Upper lobe of left lung (tissue), 6 donors: ENCODE measurements around the gene ZNRF4. TPM values are rescaled to one million over a fixed set of nuclear protein-coding genes. Genes with fewer than 3 reads are reported as not detected.

Experiments
- ATAC-seq, 2 donors: fragments of 200-7000 bp; cut with Tn5 transposase; one replicate each; pipeline ENCODE4 v1.9.1; 2022; ENCODE audit warnings: mild to moderate bottlenecking in 2 of 2, moderate library complexity in 2 of 2; ENCODE audit not compliant: low FRiP score in 2 of 2
- DNase-seq, 2 donors: peaks; one replicate each; pipeline ENCODE4 v3.0.0-alpha.2; 2019 to 2020
- H3K27ac ChIP-seq, 4 donors: fragments of 200-600 bp; sonication (generic); one replicate each; pipeline ENCODE4 v1.5.1; 2016 to 2019
- H3K27me3 ChIP-seq, 4 donors: fragments of 200-600 bp; sonication (generic); one replicate each; pipeline ENCODE4 v1.5.1; 2017 to 2019
- H3K36me3 ChIP-seq, 4 donors: fragments of 200-600 bp; sonication (generic); one replicate each; pipeline ENCODE4 v1.5.1; 2016 to 2019
- H3K4me1 ChIP-seq, 4 donors: fragments of 200-600 bp; sonication (generic); one replicate each; pipeline ENCODE4 v1.5.1; 2018 to 2019
- H3K4me3 ChIP-seq, 4 donors: fragments of 200-600 bp; sonication (generic); one replicate each; pipeline ENCODE4 v1.5.1; 2017 to 2019; ENCODE audit warnings: mild to moderate bottlenecking in 2 of 4, moderate library complexity in 1 of 4
- H3K9me3 ChIP-seq, 4 donors: fragments of 200-600 bp; sonication (generic); one replicate each; pipeline ENCODE4 v1.5.1; 2018 to 2019
- EP300 ChIP-seq, 4 donors: sonication (generic); formaldehyde crosslinking; IDR thresholded peaks; one replicate each; pipeline ENCODE4 v1.5.1; 2017; ENCODE audit warnings: antibody characterized with exemption in 4 of 4, control low read depth in 2 of 4
- POLR2A ChIP-seq, 4 donors: fragments of 450-650 bp; IDR thresholded peaks; one replicate each; pipeline ENCODE4 v1.5.1; 2016 to 2017; ENCODE audit warnings: antibody characterized with exemption in 4 of 4, mild to moderate bottlenecking in 2 of 4
- POLR2AphosphoS5 ChIP-seq, 2 donors: sonication (generic); formaldehyde crosslinking; IDR thresholded peaks; one replicate each; pipeline ENCODE4 v1.5.1; 2017; ENCODE audit warnings: antibody characterized with exemption in 2 of 2
- WGBS, 2 donors: methylation state at CpG; one replicate each; pipeline ENCODE4 v1.1.5; 2017 to 2018; 5-methylcytosine and 5-hydroxymethylcytosine counted together
- total RNA-seq, 6 donors: library from RNA; depleted of rRNA in 4 of 6; stranded (reverse); fragments of >200 nt in 4 of 6; gene quantifications; one replicate each; pipeline versions ENCODE4 v1.1.0 to v1.2.1, GENCODE V29; 2016 to 2021
- TF ChIP-seq, protein P1 (sequence below), 6 experiments: fragments of 450-650 bp in 4 of 6; fragments of 200-600 bp in 2 of 6; sonication (generic) in 2 of 6; IDR thresholded peaks; one replicate each; pipeline ENCODE4 v1.5.1; 2016 to 2019; ENCODE audit warnings: antibody characterized with exemption in 6 of 6
- donor health status: DM: no; HTN: no; CAD: no; lungs with moderate emphysema.
- donor health status: DM: no; HTN: yes; CAD: no; lungs with severe emphysema.

ZNRF4 gene
- total RNA-seq, 6 donors from 2014 or later, result not detected

DNA sequence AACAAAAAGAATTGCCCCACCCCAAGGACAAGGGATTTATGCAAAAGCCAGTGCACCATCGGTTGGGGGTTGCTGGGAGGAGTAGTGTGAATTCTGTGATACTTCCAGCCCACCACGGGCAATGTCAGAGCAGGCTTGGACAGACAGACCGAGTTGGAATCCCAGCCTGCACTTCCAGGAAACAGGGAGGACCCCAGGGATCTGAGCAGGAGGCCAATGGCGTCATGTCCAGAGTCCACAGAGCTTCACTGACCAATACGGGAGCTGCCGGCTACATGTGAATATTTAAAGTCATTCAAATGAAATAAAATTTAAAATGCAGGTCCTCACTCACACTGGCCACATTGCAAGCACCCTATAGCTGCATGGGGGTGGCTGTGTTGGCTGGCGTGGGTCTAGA, 10.9 kb downstream of the ZNRF4 start:
- no peak for ATAC-seq
- no peak for DNase-seq
- TF ChIP-seq POLR2A (IDR thresholded peaks at IDR 0.05) (no peak), EP300 (IDR thresholded peaks at IDR 0.05) (no peak), POLR2AphosphoS5 (IDR thresholded peaks at IDR 0.05) (no peak)
- TF ChIP-seq, protein P1, sequence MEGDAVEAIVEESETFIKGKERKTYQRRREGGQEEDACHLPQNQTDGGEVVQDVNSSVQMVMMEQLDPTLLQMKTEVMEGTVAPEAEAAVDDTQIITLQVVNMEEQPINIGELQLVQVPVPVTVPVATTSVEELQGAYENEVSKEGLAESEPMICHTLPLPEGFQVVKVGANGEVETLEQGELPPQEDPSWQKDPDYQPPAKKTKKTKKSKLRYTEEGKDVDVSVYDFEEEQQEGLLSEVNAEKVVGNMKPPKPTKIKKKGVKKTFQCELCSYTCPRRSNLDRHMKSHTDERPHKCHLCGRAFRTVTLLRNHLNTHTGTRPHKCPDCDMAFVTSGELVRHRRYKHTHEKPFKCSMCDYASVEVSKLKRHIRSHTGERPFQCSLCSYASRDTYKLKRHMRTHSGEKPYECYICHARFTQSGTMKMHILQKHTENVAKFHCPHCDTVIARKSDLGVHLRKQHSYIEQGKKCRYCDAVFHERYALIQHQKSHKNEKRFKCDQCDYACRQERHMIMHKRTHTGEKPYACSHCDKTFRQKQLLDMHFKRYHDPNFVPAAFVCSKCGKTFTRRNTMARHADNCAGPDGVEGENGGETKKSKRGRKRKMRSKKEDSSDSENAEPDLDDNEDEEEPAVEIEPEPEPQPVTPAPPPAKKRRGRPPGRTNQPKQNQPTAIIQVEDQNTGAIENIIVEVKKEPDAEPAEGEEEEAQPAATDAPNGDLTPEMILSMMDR (IDR thresholded peaks at IDR 0.05), result no peak
- H3K27ac ChIP-seq, result no peak overlapping the region
- no peaks in the 10 kb centered on the region for H3K36me3 ChIP-seq
- H3K4me1 ChIP-seq, result peaks cover 0 to 3% (median 0%) of the 10 kb centered on the region in 4 donors
- 49 to 70% methylated on average over 7 of the region's 7 CpGs for WGBS, 2 donors
- H3K9me3 ChIP-seq, result no peaks in the 10 kb centered on the region
- no peak overlapping the region for H3K4me3 ChIP-seq
- no peaks in the 10 kb centered on the region for H3K27me3 ChIP-seq

DNA sequence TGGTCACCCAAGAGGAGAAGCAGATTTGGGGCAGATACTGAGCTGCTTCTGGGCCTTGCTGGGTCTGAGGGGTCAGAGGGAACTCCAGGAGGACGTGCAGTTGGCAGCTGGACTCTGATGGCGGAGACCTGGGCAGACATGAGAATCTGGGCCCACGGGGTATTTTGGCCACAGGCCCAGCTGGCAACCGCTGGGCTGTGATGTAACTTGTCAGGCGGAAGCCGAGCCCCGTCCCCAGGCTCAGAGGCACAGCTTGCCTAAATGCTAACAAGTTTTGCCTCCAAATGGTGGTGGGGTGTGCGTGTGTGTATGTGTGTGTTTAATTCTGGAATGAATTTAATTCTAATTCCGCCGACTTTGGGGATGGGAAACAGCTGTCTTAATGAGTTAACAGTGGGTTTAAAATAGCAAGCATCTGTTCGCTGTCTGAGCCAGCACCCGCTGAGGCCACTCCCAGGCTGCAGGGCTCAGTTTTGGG, 11.6 kb downstream of the ZNRF4 start:
- no peak overlapping the region for H3K4me3 ChIP-seq
- no peak for ATAC-seq
- peaks cover 0 to 3% (median 0%) of the 10 kb centered on the region in 4 donors for H3K4me1 ChIP-seq
- H3K27ac ChIP-seq, result no peak overlapping the region
- no peaks in the 10 kb centered on the region for H3K9me3 ChIP-seq
- no peak for DNase-seq
- 34 to 41% methylated on average over 7 to 12 of the region's 12 CpGs for WGBS, 2 donors
- TF ChIP-seq EP300 (IDR thresholded peaks at IDR 0.05) (no peak), POLR2A (IDR thresholded peaks at IDR 0.05) (no peak), POLR2AphosphoS5 (IDR thresholded peaks at IDR 0.05) (no peak)
- TF ChIP-seq, protein P1 (IDR thresholded peaks at IDR 0.05), result no peak
- no peaks in the 10 kb centered on the region for H3K36me3 ChIP-seq
- no peaks in the 10 kb centered on the region for H3K27me3 ChIP-seq

DNA sequence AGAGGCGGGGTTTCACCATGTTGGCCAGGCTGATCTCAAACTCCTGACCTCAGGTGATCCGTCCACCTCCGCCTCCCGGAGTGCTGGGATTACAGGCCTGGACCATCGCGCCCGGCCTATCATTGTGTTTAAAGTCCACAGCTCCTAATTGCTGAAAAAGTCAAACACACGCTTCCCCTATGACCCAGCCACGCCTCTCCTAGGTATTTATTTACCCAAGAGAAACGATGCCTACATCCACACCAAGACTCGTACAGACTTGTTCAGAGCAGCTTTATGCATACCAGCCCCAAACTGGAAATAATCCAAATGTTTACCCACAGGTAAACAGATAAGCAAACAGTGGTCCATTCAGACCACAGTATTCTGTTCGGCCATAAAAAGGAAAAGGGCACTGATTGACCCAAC, 15.1 kb downstream of the ZNRF4 start:
- ATAC-seq (no peak), DNase-seq (no peak)
- no peak overlapping the region for H3K4me3 ChIP-seq
- no peaks in the 10 kb centered on the region for H3K36me3 ChIP-seq
- TF ChIP-seq EP300 (IDR thresholded peaks at IDR 0.05), result no peak
- no peak overlapping the region for H3K27ac ChIP-seq
- 33 to 50% methylated on average over 12 of the region's 12 CpGs for WGBS, 2 donors
- H3K4me1 ChIP-seq, result peaks cover 0 to 3% (median 0%) of the 10 kb centered on the region in 4 donors
- H3K27me3 ChIP-seq, result no peaks in the 10 kb centered on the region
- no peaks in the 10 kb centered on the region for H3K9me3 ChIP-seq

DNA sequence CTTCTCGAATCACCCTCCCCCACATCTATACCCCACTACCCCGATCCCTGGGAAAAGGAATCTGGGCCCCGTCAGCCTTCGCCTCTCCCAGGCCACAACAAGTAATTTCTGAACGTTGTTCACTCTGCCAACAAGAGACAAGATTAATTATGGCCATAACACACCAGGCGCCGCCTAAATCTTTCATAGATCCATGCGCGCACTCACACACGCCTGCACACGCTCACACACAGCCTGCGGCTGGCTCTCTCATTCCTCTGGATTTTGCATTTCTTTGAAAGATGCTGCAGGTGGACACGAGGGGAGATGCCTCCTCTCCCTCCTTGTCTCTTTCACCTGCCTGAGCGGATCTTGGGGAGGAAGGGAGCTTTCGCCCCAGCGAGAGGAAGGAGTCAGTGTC, 17.1 kb downstream of the ZNRF4 start:
- 71 to 74% methylated on average over 16 of the region's 16 CpGs for WGBS, 2 donors
- Histone ChIP-seq H3K4me1 (peaks cover 0 to under 1% (median 0%) of the 10 kb centered on the region in 4 donors), H3K27ac (no peak overlapping the region), H3K4me3 (no peak overlapping the region), H3K27me3 (no peaks in the 10 kb centered on the region), H3K36me3 (no peaks in the 10 kb centered on the region), H3K9me3 (no peaks in the 10 kb centered on the region)
- TF ChIP-seq, protein P1 (IDR thresholded peaks at IDR 0.05), result no peak
- TF ChIP-seq EP300 (IDR thresholded peaks at IDR 0.05) (no peak), POLR2A (IDR thresholded peaks at IDR 0.05) (no peak), POLR2AphosphoS5 (IDR thresholded peaks at IDR 0.05) (no peak)
- no peak for DNase-seq
- ATAC-seq, result no peak

DNA sequence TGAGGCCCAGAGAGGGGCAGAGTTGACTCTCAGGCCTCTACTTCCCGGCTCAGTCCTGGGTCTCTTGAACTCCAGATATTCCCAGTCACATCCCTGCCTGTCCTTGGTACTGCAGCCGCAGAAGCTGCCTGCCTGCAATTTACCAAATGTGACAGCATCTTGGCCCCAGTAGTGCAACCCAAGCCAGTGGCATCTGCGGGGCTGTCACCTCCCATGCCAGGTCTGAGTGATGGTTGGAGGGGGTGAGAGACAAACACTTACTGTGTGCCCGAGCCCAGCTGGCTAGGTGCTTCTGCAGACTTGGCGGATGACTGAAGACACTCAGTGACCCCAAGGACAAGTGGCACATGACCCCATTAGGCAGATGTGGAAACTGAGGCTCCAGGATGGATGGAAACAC, 18.4 kb downstream of the ZNRF4 start:
- Histone ChIP-seq H3K27ac (no peak overlapping the region), H3K4me1 (no peaks in the 10 kb centered on the region), H3K27me3 (peaks cover 0 to 5% (median 2%) of the 10 kb centered on the region in 4 donors), H3K4me3 (no peak overlapping the region), H3K36me3 (no peaks in the 10 kb centered on the region), H3K9me3 (no peaks in the 10 kb centered on the region)
- ATAC-seq (no peak), DNase-seq (no peak)
- TF ChIP-seq POLR2AphosphoS5 (IDR thresholded peaks at IDR 0.05), result no peak
- TF ChIP-seq, protein P1 (IDR thresholded peaks at IDR 0.05), result no peak
- TF ChIP-seq POLR2A (IDR thresholded peaks at IDR 0.05), result no peak
- no peak for TF ChIP-seq EP300 (IDR thresholded peaks at IDR 0.05)
- 92% methylated on average over 2 to 4 of the region's 5 CpGs for WGBS, 2 donors
